Tibial artery (tissue), 4 donors: ENCODE measurements around the gene CD74.

Source experiments
- DNase-seq, 2 donors: peaks; one replicate each; pipeline ENCODE4 v3.0.0-alpha.2; 2019
- H3K27ac ChIP-seq, 2 donors: fragments of 200-600 bp; sonication (generic) in 1 of 2; 1 replicate in 1 of 2; 2 replicates in 1 of 2; pipeline ENCODE4 v1.5.1; 2018 to 2019; ENCODE audit warnings: mild to moderate bottlenecking in 1 of 2
- H3K27me3 ChIP-seq, 2 donors: fragments of 200-600 bp; sonication (generic) in 1 of 2; one replicate each; pipeline versions ENCODE4 v1.5.1 to v1.6.0; 2016 to 2019
- H3K36me3 ChIP-seq, 3 donors: fragments of 200-600 bp; sonication (generic) in 2 of 3; one replicate each; pipeline ENCODE4 v1.5.1; 2016 to 2019; ENCODE audit warnings: mild to moderate bottlenecking in 2 of 3
- H3K4me1 ChIP-seq, 4 donors: fragments of 200-600 bp; sonication (generic) in 2 of 4; 1 replicate in 3 of 4; 2 replicates in 1 of 4; pipeline ENCODE4 v1.5.1; 2016 to 2019
- H3K4me3 ChIP-seq, 2 donors: fragments of 200-600 bp; sonication (generic) in 1 of 2; 1 replicate in 1 of 2; 2 replicates in 1 of 2; pipeline ENCODE4 v1.5.1; 2018 to 2019; ENCODE audit warnings: mild to moderate bottlenecking in 2 of 2
- H3K9me3 ChIP-seq, 3 donors: fragments of 200-600 bp; sonication (generic) in 1 of 3; one replicate each; pipeline ENCODE4 v1.5.1; 2016 to 2019
- intact Hi-C: fragments of 100-400 bp; cut with DNase I; formaldehyde crosslinking; loops from one replicate; pipeline ENCODE4 v1.15.0; 2023; ENCODE audit warnings: low total_unique reads
- TF ChIP-seq, protein P1 (sequence below), 2 experiments: fragments of 200-600 bp in 1 of 2; fragments of 450-650 bp in 1 of 2; IDR thresholded peaks; one replicate each; pipeline ENCODE4 v1.5.1; 2017 to 2019; ENCODE audit warnings: antibody characterized with exemption in 2 of 2, mild to moderate bottlenecking in 1 of 2, moderate library complexity in 1 of 2

Gene CD74

DNA sequence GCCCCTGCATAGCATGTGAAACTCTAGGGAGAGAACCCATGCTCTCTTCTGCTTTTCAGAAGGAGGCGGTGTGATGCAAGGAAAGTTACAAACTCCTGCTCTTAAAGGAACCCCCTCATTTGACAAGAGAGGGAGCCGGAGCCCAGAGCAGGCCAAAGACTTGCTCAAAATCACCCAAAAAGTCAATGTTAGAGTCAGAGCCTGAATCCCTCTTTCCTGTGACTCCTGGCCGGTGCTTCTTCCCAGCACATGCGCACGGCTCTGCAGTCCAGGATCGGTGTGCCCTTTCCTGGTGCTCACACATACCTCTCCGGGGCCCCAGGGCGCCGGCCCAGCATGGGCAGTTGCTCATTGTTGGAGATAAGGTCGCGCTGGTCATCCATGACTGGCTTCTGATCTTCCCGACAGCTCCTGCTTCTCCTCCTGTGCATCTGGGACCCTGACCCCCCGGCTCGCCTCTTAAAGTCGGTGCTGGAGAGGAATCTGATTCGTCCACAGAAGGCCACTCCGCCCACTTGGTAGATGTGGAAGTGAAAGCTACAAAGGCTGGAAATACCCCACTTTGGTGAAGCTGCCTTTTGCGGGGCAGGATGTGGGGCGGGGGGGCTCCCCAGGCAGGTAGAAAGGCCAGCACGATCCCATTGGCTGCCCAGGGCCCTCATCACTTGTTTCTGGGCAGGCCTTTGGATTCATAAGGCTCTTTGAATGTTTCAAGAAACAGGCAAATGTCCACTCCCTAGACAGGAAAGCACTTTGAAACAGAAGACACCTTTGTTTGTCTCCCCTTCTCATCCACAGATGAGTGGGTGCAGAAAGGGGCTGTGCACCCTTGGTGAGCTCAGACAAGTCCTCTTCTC lies at the start of gene CD74:
Gene CD74, minus strand, starts transcription at position 592 of the 857 bp plus-strand sequence. Its CDS starts 161 bp downstream, at position 431.
- Histone ChIP-seq H3K27me3 (no peaks in the 10 kb centered on the region), H3K27ac (peak within 1 kb of the TSS; percentile 63 to 65), H3K4me1 (peaks cover 0 to 19% (median 11%) of the 10 kb centered on the region in 4 donors), H3K4me3 (peak within 1 kb of the TSS; percentile 45 to 46), H3K36me3 (no peaks in the 10 kb centered on the region), H3K9me3 (no peaks in the 10 kb centered on the region)
- intact Hi-C loops = no loop called here
- DNase-seq = peak; percentile 79 to 85
- TF ChIP-seq, protein P1, sequence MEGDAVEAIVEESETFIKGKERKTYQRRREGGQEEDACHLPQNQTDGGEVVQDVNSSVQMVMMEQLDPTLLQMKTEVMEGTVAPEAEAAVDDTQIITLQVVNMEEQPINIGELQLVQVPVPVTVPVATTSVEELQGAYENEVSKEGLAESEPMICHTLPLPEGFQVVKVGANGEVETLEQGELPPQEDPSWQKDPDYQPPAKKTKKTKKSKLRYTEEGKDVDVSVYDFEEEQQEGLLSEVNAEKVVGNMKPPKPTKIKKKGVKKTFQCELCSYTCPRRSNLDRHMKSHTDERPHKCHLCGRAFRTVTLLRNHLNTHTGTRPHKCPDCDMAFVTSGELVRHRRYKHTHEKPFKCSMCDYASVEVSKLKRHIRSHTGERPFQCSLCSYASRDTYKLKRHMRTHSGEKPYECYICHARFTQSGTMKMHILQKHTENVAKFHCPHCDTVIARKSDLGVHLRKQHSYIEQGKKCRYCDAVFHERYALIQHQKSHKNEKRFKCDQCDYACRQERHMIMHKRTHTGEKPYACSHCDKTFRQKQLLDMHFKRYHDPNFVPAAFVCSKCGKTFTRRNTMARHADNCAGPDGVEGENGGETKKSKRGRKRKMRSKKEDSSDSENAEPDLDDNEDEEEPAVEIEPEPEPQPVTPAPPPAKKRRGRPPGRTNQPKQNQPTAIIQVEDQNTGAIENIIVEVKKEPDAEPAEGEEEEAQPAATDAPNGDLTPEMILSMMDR (IDR thresholded peaks at IDR 0.05) = no peak

DNA sequence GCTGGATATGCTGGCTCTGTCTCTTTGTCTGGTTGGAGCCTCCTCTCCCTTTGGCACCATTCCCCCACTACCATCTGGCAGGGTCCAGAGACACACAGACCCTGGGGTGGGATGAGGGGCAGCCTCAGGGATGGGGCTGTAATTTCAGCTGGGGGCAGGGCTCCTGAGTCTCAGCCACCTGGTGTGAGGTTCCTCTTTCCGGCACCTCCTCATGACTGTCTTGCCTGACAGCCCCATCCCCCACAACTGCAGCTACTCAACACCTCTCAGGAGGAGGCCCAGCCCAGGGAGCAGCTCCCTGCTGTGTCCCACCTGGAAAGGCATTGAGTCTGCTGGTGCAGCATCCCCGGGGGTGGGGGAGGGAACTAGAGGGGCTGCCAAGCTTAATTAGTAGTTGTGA lies 48.5 kb upstream of the CD74 start:
- Histone ChIP-seq H3K36me3 (no peaks in the 10 kb centered on the region), H3K27me3 (no peaks in the 10 kb centered on the region), H3K9me3 (no peaks in the 10 kb centered on the region), H3K4me3 (no peak overlapping the region), H3K27ac (no peak overlapping the region), H3K4me1 (peaks cover 0 to 19% (median 8%) of the 10 kb centered on the region in 4 donors)
- intact Hi-C loops = loop anchor here (2.0 kb wide), 1 partner anchor 62 kb away; no protein-coding TSS in a partner anchor
- no peak for DNase-seq
- TF ChIP-seq, protein P1 (IDR thresholded peaks at IDR 0.05) = no peak

DNA sequence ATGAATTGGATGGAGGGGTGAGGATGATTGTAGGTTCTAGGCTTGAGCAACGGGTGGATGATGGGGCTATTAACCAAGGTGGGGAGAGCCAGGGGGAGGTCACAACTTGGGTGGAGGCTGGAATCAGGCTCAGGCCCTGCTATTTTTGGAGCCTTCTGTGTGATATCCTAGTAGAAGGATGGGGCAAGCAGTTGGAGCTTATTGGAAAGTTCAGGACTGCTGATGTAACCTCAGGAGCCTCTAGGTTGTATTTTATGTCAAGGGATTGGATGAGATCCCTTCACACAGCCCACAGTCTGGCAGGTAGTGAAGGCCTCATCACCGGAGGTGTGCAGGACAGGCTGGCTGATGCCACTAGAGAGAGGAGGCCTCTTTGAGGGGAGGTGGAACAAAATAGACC lies 48.1 kb upstream of the CD74 start:
- no peak for DNase-seq
- Histone ChIP-seq H3K9me3 (no peaks in the 10 kb centered on the region), H3K4me3 (no peak overlapping the region), H3K36me3 (no peaks in the 10 kb centered on the region), H3K4me1 (peaks cover 0 to 19% (median 8%) of the 10 kb centered on the region in 4 donors), H3K27me3 (no peaks in the 10 kb centered on the region), H3K27ac (no peak overlapping the region)
- intact Hi-C loops = loop anchor here (2.0 kb wide), 1 partner anchor 62 kb away; no protein-coding TSS in a partner anchor
- TF ChIP-seq, protein P1 (IDR thresholded peaks at IDR 0.05) = no peak

DNA sequence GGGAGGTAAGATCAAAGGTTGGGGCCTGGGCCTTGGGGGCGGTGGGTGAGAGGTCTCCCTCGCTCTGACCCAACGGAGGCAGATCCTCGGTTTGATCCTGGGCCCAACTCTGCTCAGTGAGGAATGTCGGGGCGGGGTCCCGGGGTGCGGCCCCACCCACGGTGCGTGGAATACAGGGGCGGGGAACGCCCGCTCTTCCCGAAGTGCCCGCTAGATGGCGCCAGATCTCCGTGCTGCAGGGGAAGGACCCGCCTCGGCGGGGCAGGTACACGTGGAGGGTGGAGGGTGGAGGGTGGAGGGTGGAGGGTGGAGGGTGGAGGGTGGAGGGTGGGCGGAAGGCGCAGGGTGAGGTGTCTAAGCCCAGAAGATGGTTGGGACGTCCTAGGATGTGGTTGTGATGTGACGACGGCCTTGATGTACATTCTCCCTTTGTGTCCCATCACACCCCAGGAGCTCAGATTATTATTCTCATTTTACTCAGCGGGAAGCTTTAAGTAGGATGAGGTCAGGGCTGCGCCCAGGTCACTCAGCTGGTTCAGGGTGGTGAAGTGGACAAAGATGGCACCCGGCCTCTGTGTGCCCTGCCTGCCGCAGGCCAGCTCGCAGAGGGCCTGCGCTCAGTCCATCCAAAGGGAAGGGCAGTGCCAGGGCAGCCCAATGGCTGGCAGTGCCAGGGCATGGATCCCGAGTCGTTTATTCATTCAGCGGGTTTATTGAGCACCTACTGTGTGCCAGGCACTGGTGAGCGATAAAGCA lies 46.3 kb upstream of the CD74 start:
- Histone ChIP-seq H3K27me3 (no peaks in the 10 kb centered on the region), H3K4me1 (peaks cover 0 to 8% (median 4%) of the 10 kb centered on the region in 4 donors), H3K27ac (no peak overlapping the region), H3K36me3 (no peaks in the 10 kb centered on the region), H3K4me3 (peak overlapping the region; percentile 32 to 43), H3K9me3 (no peaks in the 10 kb centered on the region)
- intact Hi-C loops = loop anchor here (5.0 to 10.0 kb wide), 2 partner anchors 83 to 196 kb away; no protein-coding TSS in a partner anchor
- peak; percentile 60 to 83 for DNase-seq
- TF ChIP-seq, protein P1 (IDR thresholded peaks at IDR 0.05) = peak; percentile 79 to 88

DNA sequence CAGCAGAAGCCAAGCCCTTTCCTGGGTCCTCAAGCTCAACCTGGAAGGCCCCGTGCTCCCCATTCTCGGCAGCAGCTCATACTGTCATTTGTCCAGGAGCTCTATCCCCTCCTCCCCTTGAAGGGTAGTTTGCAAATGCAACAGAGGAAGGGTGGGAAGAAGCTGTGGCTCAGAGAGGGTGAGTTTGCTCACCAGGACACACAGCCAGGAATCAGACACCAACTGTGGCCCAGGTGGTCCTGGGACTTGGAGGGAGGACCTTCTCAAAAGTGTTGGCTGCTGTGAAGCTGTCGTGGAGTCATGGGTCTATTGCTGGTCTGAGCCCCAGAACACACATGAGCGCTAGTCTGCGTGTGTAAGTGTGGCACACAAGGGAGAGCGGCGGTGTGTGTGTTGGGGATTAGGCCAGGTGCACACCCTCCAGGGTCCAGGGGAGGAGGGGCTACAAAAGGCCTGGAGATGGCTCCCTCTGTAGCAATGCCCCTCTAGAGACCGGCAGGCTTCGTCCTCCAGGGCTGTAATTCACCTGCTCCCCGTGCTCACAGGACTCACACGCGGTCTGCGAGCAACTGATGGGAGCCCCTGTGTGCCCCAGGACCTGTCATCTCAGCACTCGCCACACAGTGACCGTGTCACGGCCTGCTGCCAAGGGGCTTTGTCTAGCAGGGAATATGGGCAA lies 45.0 kb upstream of the CD74 start:
- H3K36me3 ChIP-seq = no peaks in the 10 kb centered on the region
- H3K4me1 ChIP-seq = peaks cover 0 to 8% (median 4%) of the 10 kb centered on the region in 4 donors
- no peaks in the 10 kb centered on the region for H3K27me3 ChIP-seq
- DNase-seq = no peak
- no peak overlapping the region for H3K4me3 ChIP-seq
- H3K27ac ChIP-seq = no peak overlapping the region
- TF ChIP-seq, protein P1 (IDR thresholded peaks at IDR 0.05) = no peak
- intact Hi-C loops = loop anchor here (5.0 to 10.0 kb wide), 2 partner anchors 85 to 197 kb away; no protein-coding TSS in a partner anchor
- H3K9me3 ChIP-seq = no peaks in the 10 kb centered on the region
